Activated CD8-positive, alpha-beta memory T cell treated with anti-CD3 and anti-CD28 coated beads, Interleukin-2, amount 50 U/mL, for 48 hours (primary cell): ENCODE results near the gene RALGPS2.
"Not testable (repeated sequence)": the region's sequence is repeated elsewhere in the genome, so short reads cannot be mapped to it uniquely, and the experiment has no call there.

ENCODE experiments used
- DNase-seq: peaks from one replicate; pipeline ENCODE4 v3.0.0-alpha.2; 2020

The RALGPS2 gene

DNA sequence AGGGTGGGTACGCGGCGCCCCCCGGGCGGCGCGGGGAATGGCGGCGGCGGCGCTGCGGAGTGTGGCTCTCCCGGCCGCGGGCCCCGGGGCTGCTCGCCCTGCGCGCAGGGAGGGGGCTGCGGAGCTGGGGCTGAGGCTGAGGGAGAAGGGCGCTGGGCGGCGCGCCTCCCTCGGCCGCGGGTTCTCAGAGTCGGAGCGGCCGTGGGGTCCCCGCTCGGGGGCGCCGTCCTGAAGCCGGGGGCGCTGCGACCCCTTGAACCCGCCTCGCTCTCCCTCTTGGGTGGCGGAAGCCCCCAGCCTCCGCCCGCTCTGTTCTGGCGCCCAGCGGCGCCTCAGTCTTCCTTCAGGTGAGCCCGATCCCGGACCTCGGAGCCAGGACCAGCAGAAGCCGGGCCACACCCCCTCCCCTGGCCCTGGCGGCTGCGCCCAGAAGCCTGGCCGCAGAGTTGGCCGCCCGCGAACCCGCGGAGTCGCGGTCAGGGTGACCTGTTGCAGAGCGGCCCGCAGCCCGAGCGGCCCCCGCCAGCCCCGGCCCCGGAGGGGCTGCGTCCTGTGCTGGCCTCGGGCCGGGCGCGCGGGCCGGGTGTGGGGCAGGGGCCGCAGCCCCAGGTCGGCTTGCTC lies 532 bp downstream of the RALGPS2 start:
- peak; percentile 64 for DNase-seq

GRCh38 chr1:178726087-178726517 lies 1.1 kb downstream of the RALGPS2 start:
- DNase-seq: peak; percentile 57

DNA sequence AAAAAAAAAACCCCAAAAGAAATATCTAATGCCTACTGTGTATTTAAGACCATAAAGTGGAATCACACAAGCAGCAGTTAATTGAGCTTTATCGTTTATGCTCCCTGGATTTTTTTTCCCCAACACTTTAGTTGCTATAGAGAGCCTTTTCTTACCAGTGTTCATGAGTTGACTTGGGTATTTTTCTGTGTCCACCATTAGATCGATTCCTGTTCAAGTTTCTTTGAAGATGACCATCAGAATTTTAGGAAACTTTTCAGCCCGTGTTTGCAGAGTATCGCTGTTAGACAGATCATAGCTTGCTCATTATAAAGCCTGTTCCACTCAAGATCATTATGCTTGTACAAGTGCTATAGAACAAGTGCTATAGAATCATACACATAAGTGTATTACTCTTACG lies 1.5 kb downstream of the RALGPS2 start:
- DNase-seq: no peak

- DNase-seq: no peak
Measured at GRCh38 chr1:178727014-178727895, 2.2 kb downstream of the RALGPS2 start.

GRCh38 chr1:178733972-178734371 lies 8.9 kb downstream of the RALGPS2 start:
- no peak for DNase-seq

DNA sequence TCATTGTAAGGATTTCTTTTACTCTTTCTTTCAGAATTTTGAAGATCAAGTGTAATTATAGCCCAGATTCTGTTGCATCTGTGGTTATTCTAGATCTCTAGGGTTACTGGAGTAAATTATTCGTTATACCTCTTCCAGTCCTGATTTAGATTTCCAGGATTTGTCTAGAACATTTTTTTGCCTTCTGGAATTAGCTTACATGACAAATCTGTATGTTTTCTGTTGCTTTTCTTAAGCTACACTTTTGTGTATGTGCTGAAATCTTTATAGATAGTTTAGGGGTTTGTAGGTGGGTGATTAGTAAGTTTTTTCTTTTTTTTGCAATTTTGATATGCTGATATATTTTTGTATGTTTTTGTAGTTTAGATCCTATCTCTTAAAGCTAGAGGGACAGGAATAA lies 13.7 kb downstream of the RALGPS2 start:
- DNase-seq: no peak

DNA sequence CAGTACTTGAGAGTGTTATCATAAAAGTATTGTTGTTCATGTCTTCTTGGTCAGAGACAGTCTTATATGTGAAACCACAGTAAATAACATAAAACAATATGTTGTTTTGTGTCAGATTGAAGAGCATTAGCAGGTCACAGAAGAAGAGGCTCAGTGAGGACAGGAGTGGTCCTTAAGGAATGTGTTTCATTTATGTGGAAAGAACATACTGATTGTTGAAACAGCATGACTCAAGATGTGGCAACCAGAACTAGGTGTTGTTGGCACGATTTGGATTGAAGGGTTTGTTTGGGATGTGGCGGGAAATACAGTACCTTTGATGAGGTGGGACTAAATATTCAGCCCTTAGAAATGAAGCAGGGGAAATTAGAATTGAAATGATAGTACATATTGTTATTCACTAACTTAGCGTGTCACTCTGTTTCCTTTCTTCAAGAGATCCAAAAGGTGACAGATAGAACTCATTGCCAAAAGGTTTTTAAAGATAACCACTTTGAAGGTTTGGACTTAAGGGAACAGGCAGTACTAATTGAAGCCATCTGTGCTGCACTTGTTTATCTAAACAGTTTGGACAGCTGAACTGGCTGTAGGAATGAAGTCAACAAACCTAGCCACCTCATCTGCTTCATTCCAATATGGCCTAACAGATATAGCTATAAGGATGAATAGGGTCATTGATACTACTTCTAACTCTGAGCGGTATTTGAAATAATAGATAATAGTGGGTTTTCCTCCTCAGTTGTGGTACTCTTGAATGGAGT lies 14.4 kb downstream of the RALGPS2 start:
- no peak for DNase-seq

DNA sequence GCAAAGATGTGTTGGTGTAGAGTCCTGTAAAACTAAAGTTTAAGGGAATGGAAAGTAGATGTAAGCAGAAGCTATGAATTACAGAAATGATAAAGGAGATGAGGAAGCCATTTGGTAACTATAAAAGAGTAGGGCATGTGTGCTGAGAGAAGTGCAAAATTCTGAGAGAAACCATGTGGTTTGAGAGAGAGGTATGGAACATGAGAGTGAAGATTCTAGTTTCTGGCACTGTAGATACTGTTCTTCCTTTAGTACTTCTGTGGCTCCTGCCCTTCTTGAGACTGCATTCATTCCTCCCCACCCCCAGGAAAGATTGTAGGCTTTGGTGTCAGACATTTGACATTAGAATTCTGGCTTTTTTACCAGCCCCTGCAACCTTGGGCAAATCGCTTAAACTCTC lies 15.4 kb downstream of the RALGPS2 start:
- DNase-seq: no peak

DNA sequence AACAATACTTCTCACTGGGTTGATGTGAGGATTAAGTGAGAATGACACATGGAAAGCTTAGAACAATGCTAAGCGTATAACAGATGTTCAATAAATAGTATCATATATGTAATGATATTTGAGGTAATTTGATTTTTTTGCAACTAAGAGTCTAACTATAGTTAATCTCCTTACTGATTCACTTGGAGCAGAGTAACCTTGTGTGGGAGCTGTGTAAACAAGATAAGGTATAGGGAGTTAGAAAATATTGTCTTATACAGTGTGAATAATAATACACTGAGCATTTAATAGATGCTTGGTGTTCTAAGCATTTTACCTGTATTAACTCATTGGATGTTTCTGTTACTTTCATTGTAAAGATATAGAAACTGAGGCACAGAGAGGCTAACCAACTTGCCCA lies 15.9 kb downstream of the RALGPS2 start:
- DNase-seq: no peak

GRCh38 chr1:178743801-178744200 lies 18.8 kb downstream of the RALGPS2 start:
- DNase-seq: no peak

GRCh38 chr1:178745260-178745659 lies 20.2 kb downstream of the RALGPS2 start:
- DNase-seq: no peak

GRCh38 chr1:178746345-178746744 lies 21.3 kb downstream of the RALGPS2 start:
- no peak for DNase-seq

DNA sequence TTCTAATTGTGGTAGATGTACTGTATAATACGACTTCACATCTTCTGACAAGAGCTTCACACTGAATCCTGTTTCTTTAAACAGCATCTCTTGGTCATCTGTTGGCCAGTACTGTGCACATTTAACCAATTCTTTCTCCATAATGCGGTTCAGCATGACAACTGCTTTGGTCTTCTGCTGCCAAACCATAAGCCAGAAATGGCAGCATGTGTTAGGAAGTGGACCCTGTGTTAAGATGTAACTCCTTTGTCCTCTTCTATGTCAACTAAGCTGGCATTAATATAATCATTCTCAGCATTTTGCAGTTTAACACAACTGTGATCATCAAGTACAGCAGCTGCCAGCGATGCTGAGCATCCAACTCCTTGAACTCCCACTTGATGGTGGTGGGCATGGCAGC lies 22.3 kb downstream of the RALGPS2 start:
- DNase-seq: not testable (repeated sequence)

DNA sequence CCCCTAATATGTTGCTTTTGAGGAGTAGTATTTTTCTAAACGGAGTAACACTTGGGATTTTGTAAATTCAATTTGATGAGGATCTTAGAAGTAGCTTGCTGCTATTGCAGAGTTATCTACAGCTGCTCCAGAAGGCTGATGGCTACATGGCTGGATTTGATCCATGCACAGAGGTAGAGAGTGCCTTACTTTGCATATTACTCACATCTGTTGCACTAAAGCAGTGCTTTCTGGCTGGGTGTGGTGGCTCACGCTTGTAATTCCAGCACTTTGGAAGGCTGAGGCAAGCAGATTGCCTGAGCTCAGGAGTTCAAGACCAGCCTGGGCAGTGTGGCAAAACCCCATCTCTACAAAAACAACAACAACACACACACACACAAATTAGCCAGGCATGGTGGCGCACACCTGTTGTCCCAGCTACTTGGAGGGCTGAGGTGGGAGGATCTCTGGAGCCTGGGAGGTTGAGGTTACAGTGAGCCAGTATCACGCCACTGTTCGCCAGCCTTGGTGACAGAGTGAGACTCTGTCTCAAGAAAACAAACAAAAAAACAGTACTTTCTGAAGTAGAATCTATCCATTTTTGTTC lies 24.6 kb downstream of the RALGPS2 start:
- no peak for DNase-seq

DNA sequence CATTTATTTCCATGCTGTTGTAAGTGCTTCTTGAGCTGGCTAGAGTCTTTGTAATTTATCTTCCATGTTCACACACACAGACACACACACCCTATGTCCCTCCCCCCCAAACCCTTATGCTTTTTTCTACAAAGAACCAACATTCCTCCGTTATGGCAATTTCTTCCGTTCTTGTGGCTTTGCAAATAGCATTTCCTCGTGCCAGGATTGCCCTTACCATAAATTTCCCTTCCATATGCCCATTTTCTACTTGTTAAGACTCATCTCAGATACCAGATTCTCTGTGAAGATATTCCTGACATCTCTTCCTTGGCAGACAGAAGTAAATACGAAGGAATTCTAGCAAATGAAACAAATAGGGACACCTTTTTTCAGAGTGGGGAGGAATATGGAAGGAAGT lies 26.0 kb downstream of the RALGPS2 start:
- DNase-seq: no peak

DNA sequence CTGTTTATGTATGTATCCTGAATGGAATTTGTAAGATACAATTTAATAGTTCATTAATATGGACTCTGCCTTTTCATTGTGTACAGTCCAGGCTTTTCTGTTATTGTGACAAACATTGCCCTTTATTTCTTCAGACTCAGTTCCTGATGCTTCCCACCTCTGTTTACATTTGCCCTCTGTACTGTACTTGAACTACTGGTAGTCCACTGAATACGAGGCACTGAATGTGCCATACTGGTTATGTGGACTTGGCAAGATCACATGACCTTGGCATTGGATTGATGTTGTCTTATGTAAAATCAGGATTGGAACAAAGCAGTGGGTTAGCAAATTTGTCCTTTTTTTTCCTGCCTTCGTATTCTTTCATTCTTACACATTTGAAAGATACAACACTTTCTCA lies 27.8 kb downstream of the RALGPS2 start:
- no peak for DNase-seq

DNA sequence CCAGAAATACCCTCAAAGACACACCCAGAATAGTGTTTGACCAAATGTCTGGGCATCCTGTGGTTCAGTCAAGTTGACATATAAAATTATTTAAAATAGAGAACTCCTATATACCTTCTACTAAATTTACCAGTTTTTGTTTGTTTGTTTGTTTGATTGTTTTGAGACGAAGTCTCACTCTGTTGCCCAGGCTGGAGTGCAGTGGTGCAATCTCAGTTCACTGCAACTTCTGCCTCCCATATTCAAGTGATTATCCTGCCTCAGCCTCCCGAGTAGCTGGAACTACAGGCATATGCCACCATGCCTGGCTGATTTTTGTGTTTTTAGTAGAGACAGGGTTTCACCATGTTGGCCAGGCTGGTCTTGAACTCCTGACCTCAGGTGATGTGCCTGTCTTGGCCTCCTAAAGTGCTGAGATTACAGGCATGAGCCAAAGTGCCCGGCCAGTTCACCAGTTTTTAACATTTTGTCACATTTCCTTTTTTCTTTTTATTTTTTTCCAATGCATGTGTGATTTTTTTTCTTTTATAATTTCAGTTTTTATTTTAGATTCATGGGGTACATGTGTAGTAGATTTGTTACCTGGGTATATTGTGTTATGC lies 29.7 kb downstream of the RALGPS2 start:
- DNase-seq: not testable (repeated sequence)

DNA sequence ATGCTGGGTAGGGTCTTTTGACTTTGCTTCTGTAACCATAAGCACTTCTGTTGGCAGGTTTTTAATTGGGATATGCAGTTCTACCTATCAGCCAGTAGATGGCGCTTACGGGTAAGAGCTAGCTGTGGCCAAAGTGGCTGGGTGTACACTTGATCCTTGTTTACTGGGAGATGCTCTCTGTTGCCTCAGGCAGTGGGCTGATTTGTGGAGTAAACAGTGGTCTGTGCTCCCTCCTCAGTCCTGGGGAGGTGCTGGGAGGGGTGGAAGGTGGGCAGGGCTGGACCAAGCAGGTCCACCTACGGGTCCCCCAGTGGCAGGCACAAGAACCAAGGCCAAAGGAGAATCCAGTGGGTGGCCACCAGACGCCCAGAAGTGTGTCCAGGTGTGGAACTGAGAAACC lies 43.4 kb downstream of the RALGPS2 start:
- peak; percentile 58 for DNase-seq

- no peak for DNase-seq
Measured at GRCh38 chr1:178772952-178773351, 47.9 kb downstream of the RALGPS2 start.

DNA sequence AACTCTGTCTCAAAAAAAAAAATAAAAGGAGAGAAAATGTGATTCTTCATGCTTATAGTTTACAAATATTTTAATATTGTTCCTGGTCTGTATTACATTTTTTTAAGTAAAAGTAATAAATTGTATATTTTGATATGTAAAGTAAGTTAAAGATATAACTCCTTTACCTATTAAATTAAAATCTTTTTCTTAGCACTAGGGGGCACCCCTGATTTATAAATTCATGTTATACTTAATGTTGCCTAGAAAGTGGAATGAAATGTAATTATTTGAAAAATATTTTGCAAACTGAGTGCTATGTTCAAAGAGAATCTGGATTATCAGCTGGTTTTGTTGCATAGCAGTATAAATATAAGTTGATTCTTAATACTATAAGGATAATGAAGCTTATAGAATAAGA lies 49.2 kb downstream of the RALGPS2 start:
- DNase-seq: no peak

- no peak for DNase-seq
Measured at GRCh38 chr1:178776553-178776952, 51.5 kb downstream of the RALGPS2 start.

DNA sequence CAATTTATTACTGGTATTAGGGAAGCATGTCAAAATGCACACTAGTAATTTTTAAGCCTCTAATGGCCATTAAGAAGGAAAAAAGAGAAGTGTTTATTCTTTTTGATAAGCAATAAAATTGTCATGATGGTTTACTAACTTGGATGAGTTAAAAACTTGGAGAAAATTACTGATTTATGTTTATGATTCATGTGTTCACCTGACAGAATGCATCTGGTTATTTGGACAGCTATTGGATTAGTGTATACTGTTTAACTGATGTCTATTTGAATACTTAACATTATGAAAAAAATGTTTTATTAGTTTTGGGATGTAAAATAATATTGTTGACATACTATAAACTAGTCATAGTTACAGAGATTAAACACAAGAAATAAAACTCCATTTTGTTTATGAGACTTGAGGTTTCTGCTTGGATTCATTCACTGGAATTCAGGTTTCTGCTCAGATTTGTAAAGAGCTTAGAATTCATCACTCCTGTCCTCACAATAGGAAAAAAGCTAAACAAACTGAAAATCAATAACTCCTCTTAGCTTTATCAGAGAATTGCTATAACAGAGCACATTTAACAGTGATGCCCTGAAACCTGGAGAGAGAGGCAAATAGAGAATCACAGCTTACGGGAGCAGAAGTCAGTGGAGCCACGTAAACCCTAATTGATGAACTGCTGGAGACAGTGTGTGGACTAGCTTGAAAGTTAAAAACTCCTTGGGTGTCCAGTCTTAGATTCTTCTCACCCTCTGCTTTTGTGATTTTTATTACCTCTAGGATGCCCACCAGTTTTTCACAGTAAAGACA lies 56.7 kb downstream of the RALGPS2 start:
- no peak for DNase-seq
